Hypothalamus (tissue), 51 donors: Measurements from ENCODE around the gene ATP5MC3.

Experiments used
- DNase-seq, 51 donors: peaks; one replicate each; lab custom pipeline; 2025; lab: John Stamatoyannopoulos, UW

ATP5MC3 gene

GRCh38 chr2:175169191-175169590 is 12.3 kb downstream of the ATP5MC3 start:
- DNase-seq, result no peak

GRCh38 chr2:175168564-175168945 is 13.0 kb downstream of the ATP5MC3 start:
- no peak for DNase-seq

DNA sequence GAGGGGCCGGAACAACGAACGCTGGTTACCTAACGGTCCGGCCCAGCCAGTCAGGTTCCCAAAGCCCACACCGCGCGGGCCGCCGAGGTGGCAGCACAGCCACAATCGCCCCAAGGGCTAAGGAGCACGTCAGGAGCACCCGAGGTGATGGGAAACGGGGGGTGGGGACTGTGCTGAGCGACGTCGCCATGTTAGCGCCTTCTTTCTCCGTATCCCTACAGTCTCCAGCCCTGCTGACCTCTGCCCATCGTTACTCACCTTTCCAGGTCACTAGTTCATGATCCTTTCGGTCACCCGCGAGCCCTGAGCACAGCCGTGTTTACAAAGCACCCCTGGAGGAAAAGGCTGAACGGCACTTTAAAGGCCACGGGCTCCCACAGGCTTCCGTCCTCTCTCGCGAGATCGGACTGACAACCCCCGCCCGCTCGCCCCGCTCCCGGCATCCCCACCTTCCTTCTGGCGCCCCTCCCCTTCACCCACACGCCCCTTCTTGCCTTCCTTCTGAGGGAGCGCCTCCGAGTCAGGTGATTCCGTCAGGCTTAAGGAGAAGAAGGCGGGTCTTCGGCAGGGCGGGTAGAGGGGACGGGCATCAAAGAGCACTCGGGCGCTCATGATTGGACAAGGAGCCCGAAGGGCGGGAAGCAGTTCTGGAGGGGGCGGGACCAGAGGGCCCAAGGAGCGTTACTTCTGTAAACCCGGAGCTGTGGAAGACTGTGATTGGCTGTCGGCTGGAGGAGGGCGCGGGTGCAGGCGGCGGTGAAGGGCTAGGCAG is 13.5 kb downstream of the ATP5MC3 start, which contains the start of gene ATF2:
TSS of gene ATF2 (minus strand) at position 412 of the 772 bp plus-strand sequence. CDS start 31,760 bp downstream, outside the sequence.
- DNase-seq, result peak; percentile 68 to 99 (median 96)

DNA sequence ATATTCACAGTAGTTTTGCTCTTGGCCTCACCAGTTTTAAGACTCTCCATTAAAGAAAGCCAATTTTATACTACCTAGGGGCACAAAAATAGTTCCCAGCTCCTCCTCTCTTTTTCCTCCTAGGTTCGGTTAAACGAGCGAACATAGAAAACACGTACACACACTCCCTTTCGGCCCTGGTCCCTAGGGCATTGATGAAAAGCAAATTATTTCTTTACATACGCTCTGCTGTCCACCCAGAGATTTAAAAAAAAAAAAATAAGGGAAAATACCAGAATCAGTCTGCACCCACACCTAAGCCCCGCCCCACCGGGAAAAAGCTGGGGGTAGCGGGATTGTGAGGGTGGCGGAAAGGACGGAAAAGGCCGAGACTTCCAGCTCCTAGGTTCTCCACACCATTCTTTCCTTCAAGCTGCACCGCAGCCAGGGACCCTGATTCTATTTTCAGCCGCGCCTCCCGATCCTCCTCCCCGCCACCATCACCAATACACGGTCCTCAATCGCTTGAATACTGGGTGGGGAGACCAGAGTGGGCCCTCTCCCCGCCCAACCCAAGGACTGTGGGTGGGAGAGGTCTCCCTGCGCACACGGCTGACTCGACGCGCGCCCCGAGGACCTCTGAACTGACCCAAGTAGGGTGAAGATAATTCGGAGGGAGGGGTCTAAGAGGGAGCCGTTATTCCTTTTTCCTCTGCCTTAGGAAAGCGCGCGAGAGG is 14.3 kb downstream of the ATP5MC3 start:
- DNase-seq, result peak in 23 of 51 donors; percentile 9 to 61 (median 36)

- DNase-seq, result no peak
These were observed 15.2 kb downstream of the ATP5MC3 start for GRCh38 chr2:175166216-175166824.

GRCh38 chr2:175164235-175164634 is 17.3 kb downstream of the ATP5MC3 start:
- no peak for DNase-seq

- no peak for DNase-seq
These were observed 22.6 kb downstream of the ATP5MC3 start for GRCh38 chr2:175158894-175159293.

DNA sequence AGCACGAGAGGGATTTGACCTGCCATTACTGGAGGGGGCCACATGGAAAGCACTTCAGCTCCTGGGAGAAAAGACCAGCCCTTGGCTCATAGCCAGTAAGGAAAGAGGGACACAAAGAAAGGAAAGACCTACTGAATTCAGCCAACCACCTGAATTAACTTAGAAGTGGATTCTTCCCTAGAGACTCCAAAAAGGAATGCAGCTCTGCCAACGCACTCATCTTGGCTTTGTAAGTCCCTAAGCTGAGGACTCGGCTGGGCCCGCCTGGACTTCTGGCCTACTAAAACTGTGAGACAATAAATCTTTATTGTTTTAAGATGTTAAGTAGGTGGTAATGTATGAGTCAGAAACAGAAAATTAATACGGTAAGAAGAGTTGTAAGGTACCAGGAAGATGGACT is 25.0 kb downstream of the ATP5MC3 start:
- DNase-seq, result no peak

DNA sequence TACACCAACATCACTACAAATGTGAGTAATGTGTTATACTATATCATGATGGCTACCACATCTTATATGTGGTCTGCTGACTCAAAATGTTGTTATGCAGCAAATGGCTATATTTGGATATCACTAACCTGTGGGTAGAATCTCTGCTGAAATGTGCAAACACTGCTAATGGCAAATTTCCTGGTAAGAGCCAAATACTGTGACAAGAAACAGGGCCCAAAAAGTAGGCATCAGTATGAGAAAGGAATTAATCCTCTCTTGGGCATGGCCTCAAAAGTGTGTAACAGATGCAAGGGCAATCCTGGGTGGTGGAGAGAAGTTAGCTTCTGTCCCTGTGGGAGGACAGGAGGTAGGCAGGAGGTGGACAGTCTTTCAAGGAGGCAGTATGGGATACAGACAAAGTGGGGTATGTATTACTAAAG is 26.8 kb downstream of the ATP5MC3 start:
- no peak for DNase-seq

DNA sequence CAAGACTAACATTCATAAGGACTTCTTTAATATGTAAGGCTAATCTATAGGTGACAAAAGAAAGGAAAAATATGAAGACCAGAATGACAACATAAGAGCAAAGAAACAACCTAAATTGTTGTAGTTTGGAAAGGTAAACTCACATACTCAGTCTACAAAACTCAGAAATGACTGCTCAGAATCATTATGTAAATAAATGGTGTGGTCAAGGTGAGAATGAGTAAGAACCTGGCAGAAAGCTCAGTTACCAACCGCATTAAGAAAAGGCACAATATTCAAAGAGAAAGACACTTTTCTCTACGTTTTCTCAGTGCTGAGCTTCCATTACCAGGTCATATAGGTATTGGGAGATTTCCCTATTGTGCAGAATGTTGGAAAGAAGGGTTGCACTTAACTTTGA is 29.3 kb downstream of the ATP5MC3 start:
- no peak for DNase-seq

DNA sequence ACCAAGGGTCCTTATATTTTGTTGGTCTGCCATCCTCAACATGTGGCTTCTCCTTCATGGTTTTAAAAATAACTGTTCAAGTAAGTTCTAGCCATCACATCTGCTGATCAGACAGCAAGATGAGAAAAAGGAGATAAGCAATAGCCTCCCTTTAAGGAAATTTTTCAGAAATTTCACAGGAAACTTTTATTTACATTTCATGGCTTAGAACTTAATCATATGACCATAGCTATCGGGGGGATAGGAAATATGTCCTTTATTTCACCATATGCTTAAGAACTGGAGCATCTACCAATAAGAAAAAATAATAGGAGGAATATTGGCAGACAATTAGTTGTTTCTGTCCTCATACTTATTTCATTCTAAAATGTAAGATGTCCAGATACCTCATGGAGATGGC is 29.7 kb downstream of the ATP5MC3 start:
- no peak for DNase-seq

- DNase-seq, result no peak
These were observed 34.3 kb downstream of the ATP5MC3 start for GRCh38 chr2:175147186-175147585.

DNA sequence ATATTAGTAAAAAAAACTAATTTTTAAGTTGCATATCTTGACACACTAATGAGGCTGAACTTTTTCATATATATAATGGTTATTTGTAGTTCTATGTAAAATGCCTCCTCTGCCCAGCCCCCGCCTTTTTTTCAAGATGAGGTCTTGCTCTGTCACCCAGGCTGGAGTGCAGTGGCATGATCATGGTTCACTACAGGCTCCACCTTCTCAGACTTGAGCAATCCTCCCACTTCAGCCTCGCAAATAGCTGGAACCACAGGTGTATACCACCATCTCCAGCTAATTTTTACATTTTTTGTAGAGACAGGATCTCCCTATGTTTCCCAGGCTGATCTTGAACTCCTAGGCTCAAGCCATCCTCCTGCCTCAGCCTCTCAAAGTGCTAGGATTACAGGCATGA is 37.8 kb downstream of the ATP5MC3 start:
- DNase-seq, result no peak

DNA sequence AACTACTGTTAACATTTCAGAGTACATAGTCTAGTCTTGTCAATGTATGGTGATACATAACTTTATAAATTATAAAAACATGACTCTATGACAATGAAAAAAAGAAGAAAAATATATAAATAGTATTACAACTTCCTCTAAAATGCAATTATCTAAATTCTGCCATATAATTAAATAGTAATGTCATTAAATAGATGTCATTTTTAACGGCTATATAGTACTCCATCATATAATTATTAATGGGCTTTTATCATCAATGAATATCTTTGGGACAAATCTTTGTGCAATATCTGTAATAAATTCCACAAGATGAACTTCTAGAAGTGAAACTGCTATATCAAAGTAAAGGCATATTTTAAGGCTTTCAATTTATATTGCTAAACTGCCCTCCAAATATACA is 38.3 kb downstream of the ATP5MC3 start:
- no peak for DNase-seq

- no peak for DNase-seq
These were observed 41.2 kb downstream of the ATP5MC3 start for GRCh38 chr2:175140332-175140731.

GRCh38 chr2:175137793-175138192 is 43.7 kb downstream of the ATP5MC3 start:
- no peak for DNase-seq

DNA sequence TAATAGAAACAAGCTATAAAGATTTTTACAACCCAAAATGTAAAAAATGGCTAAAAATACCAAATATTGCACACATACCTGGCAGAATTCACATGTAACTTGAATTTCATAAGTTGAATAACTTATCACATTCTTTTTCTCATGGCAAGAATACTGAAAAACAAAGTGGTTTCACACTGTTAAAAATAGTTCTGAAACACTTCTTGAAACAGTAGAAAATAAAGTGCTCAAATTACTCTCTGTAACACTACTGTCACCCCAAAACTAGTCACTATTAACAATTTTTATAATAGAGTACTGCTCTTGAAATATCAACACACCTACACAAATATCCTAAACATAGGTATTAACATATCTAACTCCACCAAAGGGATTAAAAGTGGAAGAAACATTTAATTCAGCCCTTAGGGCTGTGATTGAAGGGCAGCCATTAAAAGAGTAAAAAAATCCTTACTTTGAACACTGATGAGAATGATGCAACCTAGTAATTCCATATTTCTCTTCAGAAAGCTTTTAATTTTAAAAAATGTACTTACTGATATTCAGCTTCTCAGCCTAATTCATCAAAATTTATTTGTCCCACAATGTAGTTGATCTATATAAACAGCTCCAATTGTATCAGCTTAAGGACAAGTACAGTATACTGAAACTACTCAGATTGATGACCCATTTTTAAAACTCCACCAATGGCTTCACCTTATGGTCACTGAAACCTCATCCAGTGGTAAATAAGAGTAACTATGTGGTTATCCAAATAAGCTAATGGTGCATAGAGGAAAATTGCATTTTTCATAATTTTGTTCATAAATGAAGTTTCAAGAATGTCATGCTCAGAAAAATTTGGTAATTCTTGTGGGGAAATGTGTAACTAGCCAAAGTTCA is 44.9 kb downstream of the ATP5MC3 start:
- DNase-seq, result no peak

DNA sequence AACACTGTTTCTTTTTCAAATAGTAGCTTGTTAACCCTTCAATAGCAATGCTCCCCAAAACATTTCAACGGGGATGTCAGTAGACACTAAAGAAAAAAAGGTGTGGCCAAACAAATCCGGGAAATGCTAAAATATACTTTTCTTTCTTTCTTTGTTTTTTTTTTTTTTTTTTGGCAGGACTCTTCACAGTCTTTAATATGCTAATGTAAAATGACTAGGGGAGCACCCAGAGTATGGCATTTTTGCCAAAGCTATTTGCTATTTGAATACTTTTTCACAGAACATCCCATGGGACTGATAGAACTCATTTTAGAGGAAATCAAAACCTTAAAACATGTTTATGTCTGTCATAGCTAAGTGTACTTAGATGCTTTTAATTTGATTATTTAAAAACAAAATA is 45.6 kb downstream of the ATP5MC3 start:
- no peak for DNase-seq

- DNase-seq, result no peak
These were observed 46.3 kb downstream of the ATP5MC3 start for GRCh38 chr2:175135177-175135576.

- DNase-seq, result no peak
These were observed 50.3 kb downstream of the ATP5MC3 start for GRCh38 chr2:175131252-175131651.

- no peak for DNase-seq
These were observed 54.8 kb downstream of the ATP5MC3 start for GRCh38 chr2:175126661-175127060.
